Suprapubic skin (tissue), 4 donors: ENCODE data around the gene ACTL8. TPM values are rescaled to one million over a fixed set of nuclear protein-coding genes. Genes with fewer than 3 reads are reported as not detected.

Source experiments
- DNase-seq, 2 donors: peaks; one replicate each; pipeline ENCODE4 v3.0.0-alpha.2; 2019; ENCODE audit warnings: low spot score in 2 of 2
- H3K27ac ChIP-seq: fragments of 200-600 bp; sonication (generic); one replicate; pipeline ENCODE4 v1.5.1; 2019
- H3K27me3 ChIP-seq: fragments of 200-600 bp; sonication (generic); one replicate; pipeline ENCODE4 v1.5.1; 2019
- H3K36me3 ChIP-seq: fragments of 200-600 bp; sonication (generic); one replicate; pipeline ENCODE4 v1.5.1; 2019
- H3K4me1 ChIP-seq: fragments of 200-600 bp; sonication (generic); one replicate; pipeline ENCODE4 v1.5.1; 2019
- H3K4me3 ChIP-seq: fragments of 200-600 bp; sonication (generic); one replicate; pipeline ENCODE4 v1.5.1; 2019; ENCODE audit warnings: mild to moderate bottlenecking
- H3K9me3 ChIP-seq: fragments of 200-600 bp; sonication (generic); one replicate; pipeline ENCODE4 v1.5.1; 2019
- CTCF ChIP-seq, 2 donors: fragments of 200-600 bp in 1 of 2; fragments of 450-650 bp in 1 of 2; sonication (generic) in 1 of 2; IDR thresholded peaks; one replicate each; pipeline ENCODE4 v1.5.1; 2016 to 2019; ENCODE audit warnings: antibody characterized with exemption in 2 of 2, mild to moderate bottlenecking in 1 of 2, moderate library complexity in 1 of 2
- EP300 ChIP-seq: sonication (generic); formaldehyde crosslinking; IDR thresholded peaks from one replicate; pipeline ENCODE4 v1.6.1; 2017; ENCODE audit warnings: antibody characterized with exemption
- POLR2A ChIP-seq, 2 donors: fragments of 450-650 bp; IDR thresholded peaks; one replicate each; pipeline ENCODE4 v1.6.1; 2017; ENCODE audit warnings: antibody characterized with exemption in 2 of 2, mild to moderate bottlenecking in 2 of 2, moderate library complexity in 2 of 2
- POLR2AphosphoS5 ChIP-seq, 3 donors: sonication (generic); formaldehyde crosslinking; IDR thresholded peaks; one replicate each; pipeline ENCODE4 v1.6.1; 2017; ENCODE audit warnings: antibody characterized with exemption in 3 of 3
- WGBS: methylation state at CpG from one replicate; pipeline ENCODE4 v1.1.5; 2018; 5-methylcytosine and 5-hydroxymethylcytosine counted together
- total RNA-seq, 4 donors: library from RNA; depleted of rRNA; stranded (reverse); fragments of >200 nt; gene quantifications; one replicate each; pipeline ENCODE4 v1.1.0, GENCODE V29; 2016

The ACTL8 gene
- total RNA-seq, 4 donors from 2014 or later = not detected

DNA sequence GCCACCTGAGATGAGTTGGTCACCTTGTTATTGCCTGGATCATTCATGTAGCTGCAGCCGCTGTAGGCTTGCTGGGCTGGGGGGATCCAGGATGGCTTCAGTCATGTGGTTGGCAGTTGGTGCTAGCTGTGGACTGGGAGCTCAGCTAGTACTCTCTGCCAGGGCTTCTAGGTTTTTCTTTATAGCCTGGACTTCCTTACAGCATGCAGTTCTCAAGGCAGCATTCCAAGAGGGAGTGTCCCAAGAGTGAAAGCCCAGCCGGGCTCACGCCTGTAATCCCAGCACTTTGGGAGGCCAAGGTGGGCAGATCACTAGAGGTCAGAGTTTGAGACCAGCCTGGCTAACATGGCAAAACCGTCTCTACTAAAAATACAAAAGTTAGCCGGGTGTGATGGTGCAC is 23.7 kb upstream of the ACTL8 start:
- Histone ChIP-seq H3K4me3 (no peak overlapping the region), H3K9me3 (no peaks in the 10 kb centered on the region), H3K27me3 (peaks cover 29% of the 10 kb centered on the region), H3K4me1 (no peaks in the 10 kb centered on the region), H3K36me3 (no peaks in the 10 kb centered on the region), H3K27ac (no peak overlapping the region)
- TF ChIP-seq CTCF (IDR thresholded peaks at IDR 0.05) = no peak
- TF ChIP-seq EP300 = no peak
- TF ChIP-seq POLR2AphosphoS5 (IDR thresholded peaks at IDR 0.05) = no peak
- no peak for TF ChIP-seq POLR2A (IDR thresholded peaks at IDR 0.05)
- no peak for DNase-seq
- WGBS = 72% methylated on average over 5 of the region's 5 CpGs

- no peaks in the 10 kb centered on the region for H3K4me1 ChIP-seq
- peaks cover 38% of the 10 kb centered on the region for H3K27me3 ChIP-seq
- DNase-seq = no peak
- WGBS = 82% methylated on average over 2 of the region's 2 CpGs
- H3K36me3 ChIP-seq = no peaks in the 10 kb centered on the region
- H3K4me3 ChIP-seq = no peak overlapping the region
- TF ChIP-seq POLR2AphosphoS5 (IDR thresholded peaks at IDR 0.05) (no peak), CTCF (IDR thresholded peaks at IDR 0.05) (no peak), EP300 (no peak), POLR2A (IDR thresholded peaks at IDR 0.05) (no peak)
- H3K27ac ChIP-seq = no peak overlapping the region
- no peaks in the 10 kb centered on the region for H3K9me3 ChIP-seq
These were observed 22.7 kb upstream of the ACTL8 start for GRCh38 chr1:17732475-17732874.

DNA sequence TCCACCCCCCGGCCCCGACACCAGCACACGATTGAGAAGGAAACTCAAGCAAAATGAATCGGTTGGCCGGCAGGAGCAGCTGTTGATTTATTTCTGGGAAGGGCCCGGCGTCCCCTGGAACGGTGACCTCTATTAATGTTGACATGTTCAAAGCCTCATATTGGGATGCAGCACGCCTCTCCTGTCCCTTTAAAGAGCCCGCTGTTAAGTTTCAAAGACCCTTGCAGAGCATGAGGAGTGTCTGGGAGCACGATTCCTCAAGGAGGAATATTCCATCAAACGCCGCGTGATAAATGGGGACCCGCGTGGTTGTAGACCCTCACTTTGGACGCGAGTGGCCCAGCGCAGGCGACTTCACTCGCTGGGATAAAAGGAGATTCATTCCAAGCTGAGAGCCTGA is 21.5 kb upstream of the ACTL8 start:
- Histone ChIP-seq H3K36me3 (no peaks in the 10 kb centered on the region), H3K4me3 (no peak overlapping the region), H3K27ac (no peak overlapping the region), H3K27me3 (peaks cover 39% of the 10 kb centered on the region), H3K4me1 (no peaks in the 10 kb centered on the region), H3K9me3 (no peaks in the 10 kb centered on the region)
- TF ChIP-seq POLR2A (IDR thresholded peaks at IDR 0.05) (no peak), EP300 (no peak), CTCF (IDR thresholded peaks at IDR 0.05) (no peak), POLR2AphosphoS5 (IDR thresholded peaks at IDR 0.05) (no peak)
- 66% methylated on average over 14 of the region's 21 CpGs for WGBS
- DNase-seq = no peak

DNA sequence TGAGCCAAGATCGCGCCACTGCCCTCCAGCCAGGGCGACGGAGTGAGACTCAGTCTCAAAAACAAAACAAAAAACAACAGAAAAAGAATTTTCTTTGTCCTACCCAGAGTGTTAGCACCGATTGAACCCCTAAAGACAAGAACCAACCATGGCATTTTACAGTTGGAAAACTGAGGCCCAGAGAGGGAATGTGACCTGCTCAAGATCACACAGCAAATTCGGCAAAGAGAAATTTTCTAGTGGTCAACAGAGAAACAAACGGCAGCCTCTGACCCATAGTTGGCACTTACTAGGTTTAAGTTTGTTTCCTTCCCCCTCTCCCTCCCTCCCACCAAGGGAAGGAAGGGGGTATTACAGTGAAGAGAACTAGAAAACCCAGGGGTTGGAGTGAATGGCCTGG is 20.5 kb upstream of the ACTL8 start:
- TF ChIP-seq POLR2AphosphoS5 (IDR thresholded peaks at IDR 0.05) (no peak), EP300 (no peak), POLR2A (IDR thresholded peaks at IDR 0.05) (no peak), CTCF (IDR thresholded peaks at IDR 0.05) (no peak)
- H3K4me3 ChIP-seq = no peak overlapping the region
- peaks cover 34% of the 10 kb centered on the region for H3K27me3 ChIP-seq
- H3K36me3 ChIP-seq = no peaks in the 10 kb centered on the region
- no peaks in the 10 kb centered on the region for H3K9me3 ChIP-seq
- 82% methylated on average over 7 of the region's 7 CpGs for WGBS
- no peak for DNase-seq
- H3K4me1 ChIP-seq = no peaks in the 10 kb centered on the region
- H3K27ac ChIP-seq = no peak overlapping the region

GRCh38 chr1:17735348-17735747 is 19.8 kb upstream of the ACTL8 start:
- Histone ChIP-seq H3K27me3 (peaks cover 42% of the 10 kb centered on the region), H3K36me3 (no peaks in the 10 kb centered on the region), H3K9me3 (no peaks in the 10 kb centered on the region), H3K4me1 (no peaks in the 10 kb centered on the region), H3K4me3 (no peak overlapping the region), H3K27ac (no peak overlapping the region)
- 73% methylated on average over 1 of the region's 2 CpGs for WGBS
- no peak for DNase-seq
- no peak for TF ChIP-seq EP300
- TF ChIP-seq CTCF (IDR thresholded peaks at IDR 0.05) = no peak
- no peak for TF ChIP-seq POLR2A (IDR thresholded peaks at IDR 0.05)
- TF ChIP-seq POLR2AphosphoS5 (IDR thresholded peaks at IDR 0.05) = no peak
